HuH-7 (cell line): ENCODE data around the gene CHMP1A.

Source experiments
- DNase-seq: peaks from one replicate; pipeline ENCODE4 v3.0.0; 2011; ENCODE audit warnings: low spot score

Gene CHMP1A

GRCh38 chr16:89602952-89603590 is 54.4 kb downstream of the CHMP1A start:
- no peak for DNase-seq

- no peak for DNase-seq
These were observed 55.1 kb downstream of the CHMP1A start for GRCh38 chr16:89602273-89602951.

- DNase-seq: no peak
These were observed 55.6 kb downstream of the CHMP1A start for GRCh38 chr16:89601906-89602272.

GRCh38 chr16:89600956-89601355 is 56.6 kb downstream of the CHMP1A start:
- no peak for DNase-seq

GRCh38 chr16:89600427-89600826 is 57.1 kb downstream of the CHMP1A start:
- DNase-seq: no peak

GRCh38 chr16:89599902-89600301 is 57.6 kb downstream of the CHMP1A start:
- DNase-seq: no peak

GRCh38 chr16:89599451-89599858 is 58.1 kb downstream of the CHMP1A start:
- peak; percentile 96 for DNase-seq

- DNase-seq: no peak
These were observed 59.3 kb downstream of the CHMP1A start for GRCh38 chr16:89598199-89598598.

- DNase-seq: no peak
These were observed 60.4 kb downstream of the CHMP1A start for GRCh38 chr16:89596957-89597649.

- DNase-seq: no peak
These were observed 61.3 kb downstream of the CHMP1A start for GRCh38 chr16:89596061-89596689.

GRCh38 chr16:89595330-89596060 is 62.0 kb downstream of the CHMP1A start:
- no peak for DNase-seq
